ENCODE data around the gene FLAD1.
A peak's percentile ranks its signal among the peaks of the same experiment; 100 is the strongest.

The FLAD1 gene

GRCh38 chr1:155012026-155012546 lies 28.9 kb downstream of the FLAD1 start:
- peaks cover 29% of the 10 kb centered on the region for H3K36me3 ChIP-seq (replicated peaks)
- no peak overlapping the region for H3K4me3 ChIP-seq
- DNase-seq (ENCODE audit: low spot score in 2 of 2) = peak; percentile 41 to 80
- no peaks in the 10 kb centered on the region for H3K27me3 ChIP-seq (ENCODE audit: low read depth)
- in situ Hi-C loops (cut with MboI; ENCODE audit: low sequenced_read_pairs) = no loop called here
- peaks cover 9% of the 10 kb centered on the region for H3K4me1 ChIP-seq
- H3K9me3 ChIP-seq = no peaks in the 10 kb centered on the region

- Histone ChIP-seq H3K4me3 (no peak overlapping the region), H3K27me3 (ENCODE audit: low read depth) (no peaks in the 10 kb centered on the region), H3K36me3 (replicated peaks) (peaks cover 29% of the 10 kb centered on the region), H3K4me1 (peaks cover 13% of the 10 kb centered on the region), H3K9me3 (no peaks in the 10 kb centered on the region)
- in situ Hi-C loops (cut with MboI; ENCODE audit: low sequenced_read_pairs) = no loop called here
- no peak for DNase-seq (ENCODE audit: low spot score in 2 of 2)
Observed at GRCh38 chr1:155012776-155013602, 29.8 kb downstream of the FLAD1 start.

- Histone ChIP-seq H3K4me1 (peaks cover 13% of the 10 kb centered on the region), H3K27me3 (ENCODE audit: low read depth) (no peaks in the 10 kb centered on the region), H3K9me3 (no peaks in the 10 kb centered on the region), H3K4me3 (no peak overlapping the region), H3K36me3 (replicated peaks) (peaks cover 29% of the 10 kb centered on the region)
- in situ Hi-C loops (cut with MboI; ENCODE audit: low sequenced_read_pairs) = no loop called here
- DNase-seq (ENCODE audit: low spot score in 2 of 2) = no peak
Observed at GRCh38 chr1:155013632-155014031, 30.5 kb downstream of the FLAD1 start.

GRCh38 chr1:155014709-155015508 lies 31.8 kb downstream of the FLAD1 start:
- in situ Hi-C loops (cut with MboI; ENCODE audit: low sequenced_read_pairs) = no loop called here
- Histone ChIP-seq H3K4me3 (no peak overlapping the region), H3K27me3 (ENCODE audit: low read depth) (no peaks in the 10 kb centered on the region), H3K36me3 (replicated peaks) (peaks cover 29% of the 10 kb centered on the region), H3K4me1 (peaks cover 13% of the 10 kb centered on the region), H3K9me3 (no peaks in the 10 kb centered on the region)
- DNase-seq (ENCODE audit: low spot score in 2 of 2) = no peak

GRCh38 chr1:155015527-155016230 lies 32.5 kb downstream of the FLAD1 start:
- H3K4me3 ChIP-seq = no peak overlapping the region
- peaks cover 13% of the 10 kb centered on the region for H3K4me1 ChIP-seq
- no peaks in the 10 kb centered on the region for H3K9me3 ChIP-seq
- peaks cover 29% of the 10 kb centered on the region for H3K36me3 ChIP-seq (replicated peaks)
- no peaks in the 10 kb centered on the region for H3K27me3 ChIP-seq (ENCODE audit: low read depth)
- in situ Hi-C loops (cut with MboI; ENCODE audit: low sequenced_read_pairs) = no loop called here
- DNase-seq (ENCODE audit: low spot score in 2 of 2) = no peak

GRCh38 chr1:155016231-155016831 lies 33.2 kb downstream of the FLAD1 start:
- H3K27me3 ChIP-seq (ENCODE audit: low read depth) = no peaks in the 10 kb centered on the region
- in situ Hi-C loops (cut with MboI; ENCODE audit: low sequenced_read_pairs) = no loop called here
- H3K9me3 ChIP-seq = no peaks in the 10 kb centered on the region
- no peak for DNase-seq (ENCODE audit: low spot score in 2 of 2)
- no peak overlapping the region for H3K4me3 ChIP-seq
- peaks cover 13% of the 10 kb centered on the region for H3K4me1 ChIP-seq
- H3K36me3 ChIP-seq (replicated peaks) = peaks cover 29% of the 10 kb centered on the region

- Histone ChIP-seq H3K36me3 (replicated peaks) (peaks cover 29% of the 10 kb centered on the region), H3K4me1 (peaks cover 9% of the 10 kb centered on the region), H3K27me3 (ENCODE audit: low read depth) (no peaks in the 10 kb centered on the region), H3K9me3 (no peaks in the 10 kb centered on the region), H3K4me3 (peak overlapping the region; percentile 26)
- peak; percentile 85 to 95 for DNase-seq (ENCODE audit: low spot score in 2 of 2)
- in situ Hi-C loops (cut with MboI; ENCODE audit: low sequenced_read_pairs) = no loop called here
Observed at GRCh38 chr1:155017041-155017945, 34.1 kb downstream of the FLAD1 start.

- Histone ChIP-seq H3K27me3 (ENCODE audit: low read depth) (no peaks in the 10 kb centered on the region), H3K4me1 (peaks cover 9% of the 10 kb centered on the region), H3K4me3 (peak overlapping the region; percentile 26; the same call in 1 of the 2 replicates)
Observed at GRCh38 chr1:155017946-155018316, 34.8 kb downstream of the FLAD1 start.

GRCh38 chr1:155018617-155019348 lies 35.6 kb downstream of the FLAD1 start:
- no peaks in the 10 kb centered on the region for H3K9me3 ChIP-seq
- no peaks in the 10 kb centered on the region for H3K27me3 ChIP-seq (ENCODE audit: low read depth)
- in situ Hi-C loops (cut with MboI; ENCODE audit: low sequenced_read_pairs) = no loop called here
- no peak overlapping the region for H3K4me3 ChIP-seq
- DNase-seq (ENCODE audit: low spot score in 2 of 2) = no peak
- H3K4me1 ChIP-seq = peaks cover 9% of the 10 kb centered on the region
- H3K36me3 ChIP-seq (replicated peaks) = peaks cover 29% of the 10 kb centered on the region

More at GRCh38 chr1:155017946-155018316, 34.8 kb downstream of the FLAD1 start:
- no peak for DNase-seq (ENCODE audit: low spot score in 2 of 2)
- peaks cover 29% of the 10 kb centered on the region for H3K36me3 ChIP-seq (replicated peaks)
- in situ Hi-C loops (cut with MboI; ENCODE audit: low sequenced_read_pairs) = no loop called here
- H3K9me3 ChIP-seq = no peaks in the 10 kb centered on the region

GRCh38 chr1:155019377-155020245 lies 36.5 kb downstream of the FLAD1 start:
- H3K4me3 ChIP-seq = no peak overlapping the region
- H3K4me1 ChIP-seq = peaks cover 9% of the 10 kb centered on the region
- no peaks in the 10 kb centered on the region for H3K9me3 ChIP-seq
- in situ Hi-C loops (cut with MboI; ENCODE audit: low sequenced_read_pairs) = loop anchor here (10.0 kb wide), 1 partner anchor 65 kb away; no protein-coding TSS in a partner anchor
- H3K36me3 ChIP-seq (replicated peaks) = peaks cover 22% of the 10 kb centered on the region
- no peaks in the 10 kb centered on the region for H3K27me3 ChIP-seq (ENCODE audit: low read depth)
- no peak for DNase-seq (ENCODE audit: low spot score in 2 of 2)

GRCh38 chr1:155022136-155022926 lies 39.2 kb downstream of the FLAD1 start:
- H3K9me3 ChIP-seq = no peaks in the 10 kb centered on the region
- peaks cover 3% of the 10 kb centered on the region for H3K4me1 ChIP-seq
- H3K4me3 ChIP-seq = no peak overlapping the region
- no peak for DNase-seq (ENCODE audit: low spot score in 2 of 2)
- H3K36me3 ChIP-seq (replicated peaks) = no peaks in the 10 kb centered on the region
- H3K27me3 ChIP-seq (ENCODE audit: low read depth) = no peaks in the 10 kb centered on the region
- in situ Hi-C loops (cut with MboI; ENCODE audit: low sequenced_read_pairs) = loop anchor here (10.0 kb wide), 1 partner anchor 62 kb away; no protein-coding TSS in a partner anchor

All from HAP-1 (cell line).